ENCODE data around the gene GZMH.

- TF ChIP-seq POLR2AphosphoS5 (IDR thresholded peaks at IDR 0.05; ENCODE audit: low read depth, low read length): no peak
- TF ChIP-seq POLR2A (IDR thresholded peaks at IDR 0.05; ENCODE audit: low read depth, low read length): no peak
- no peak for TF ChIP-seq POU2F2 (IDR thresholded peaks at IDR 0.05; ENCODE audit: low read depth, low read length)
- TF ChIP-seq TAF1 (IDR thresholded peaks at IDR 0.05; ENCODE audit: low read depth, low read length): no peak
- TF ChIP-seq SPI1 (IDR thresholded peaks at IDR 0.05; ENCODE audit: low read depth, low read length): no peak
Observed at GRCh38 chr14:24595073-24595808, 14.2 kb downstream of the GZMH start.
